ENCODE data around the gene ERBB4.

The ERBB4 gene

GRCh38 chr2:211939177-211939576 is 599.4 kb downstream of the ERBB4 start:
- Histone ChIP-seq H3K9ac (ENCODE audit: low read length) (no peak overlapping the region), H3K27me3 (ENCODE audit: control insufficient read depth, insufficient read depth, low read length) (no peaks in the 10 kb centered on the region), H3K36me3 (ENCODE audit: control insufficient read depth, insufficient read depth, low read length) (no peaks in the 10 kb centered on the region), H3K9me3 (ENCODE audit: control insufficient read depth, low read length) (no peaks in the 10 kb centered on the region), H3K4me1 (ENCODE audit: control insufficient read depth, insufficient read depth, low read length) (no peaks in the 10 kb centered on the region), H3K4me3 (ENCODE audit: low read length) (no peak overlapping the region)

GRCh38 chr2:211934811-211935210 is 603.8 kb downstream of the ERBB4 start:
- Histone ChIP-seq H3K4me1 (ENCODE audit: control insufficient read depth, insufficient read depth, low read length) (no peaks in the 10 kb centered on the region), H3K9ac (ENCODE audit: low read length) (no peak overlapping the region), H3K9me3 (ENCODE audit: control insufficient read depth, low read length) (no peaks in the 10 kb centered on the region), H3K36me3 (ENCODE audit: control insufficient read depth, insufficient read depth, low read length) (no peaks in the 10 kb centered on the region), H3K4me3 (ENCODE audit: low read length) (no peak overlapping the region), H3K27me3 (ENCODE audit: control insufficient read depth, insufficient read depth, low read length) (no peaks in the 10 kb centered on the region)

- H3K4me3 ChIP-seq (ENCODE audit: low read length), result no peak overlapping the region
- no peaks in the 10 kb centered on the region for H3K36me3 ChIP-seq (ENCODE audit: control insufficient read depth, insufficient read depth, low read length)
- H3K4me1 ChIP-seq (ENCODE audit: control insufficient read depth, insufficient read depth, low read length), result no peaks in the 10 kb centered on the region
- no peak overlapping the region for H3K9ac ChIP-seq (ENCODE audit: low read length)
- no peaks in the 10 kb centered on the region for H3K27me3 ChIP-seq (ENCODE audit: control insufficient read depth, insufficient read depth, low read length)
- H3K9me3 ChIP-seq (ENCODE audit: control insufficient read depth, low read length), result no peaks in the 10 kb centered on the region
Observed at GRCh38 chr2:211931314-211931713, 607.3 kb downstream of the ERBB4 start.

GRCh38 chr2:211930331-211930730 is 608.3 kb downstream of the ERBB4 start:
- Histone ChIP-seq H3K4me1 (ENCODE audit: control insufficient read depth, insufficient read depth, low read length) (no peaks in the 10 kb centered on the region), H3K27me3 (ENCODE audit: control insufficient read depth, insufficient read depth, low read length) (no peaks in the 10 kb centered on the region), H3K9ac (ENCODE audit: low read length) (no peak overlapping the region), H3K4me3 (ENCODE audit: low read length) (no peak overlapping the region), H3K9me3 (ENCODE audit: control insufficient read depth, low read length) (no peaks in the 10 kb centered on the region), H3K36me3 (ENCODE audit: control insufficient read depth, insufficient read depth, low read length) (no peaks in the 10 kb centered on the region)

- Histone ChIP-seq H3K4me1 (ENCODE audit: control insufficient read depth, insufficient read depth, low read length) (no peaks in the 10 kb centered on the region), H3K9ac (ENCODE audit: low read length) (no peak overlapping the region), H3K27me3 (ENCODE audit: control insufficient read depth, insufficient read depth, low read length) (no peaks in the 10 kb centered on the region), H3K9me3 (ENCODE audit: control insufficient read depth, low read length) (no peaks in the 10 kb centered on the region), H3K36me3 (ENCODE audit: control insufficient read depth, insufficient read depth, low read length) (no peaks in the 10 kb centered on the region), H3K4me3 (ENCODE audit: low read length) (no peak overlapping the region)
Observed at GRCh38 chr2:211928201-211928600, 610.4 kb downstream of the ERBB4 start.

- no peak overlapping the region for H3K9ac ChIP-seq (ENCODE audit: low read length)
- no peak overlapping the region for H3K4me3 ChIP-seq (ENCODE audit: low read length)
- no peaks in the 10 kb centered on the region for H3K27me3 ChIP-seq (ENCODE audit: control insufficient read depth, insufficient read depth, low read length)
- no peaks in the 10 kb centered on the region for H3K9me3 ChIP-seq (ENCODE audit: control insufficient read depth, low read length)
- H3K36me3 ChIP-seq (ENCODE audit: control insufficient read depth, insufficient read depth, low read length), result no peaks in the 10 kb centered on the region
- no peaks in the 10 kb centered on the region for H3K4me1 ChIP-seq (ENCODE audit: control insufficient read depth, insufficient read depth, low read length)
Observed at GRCh38 chr2:211923019-211923418, 615.6 kb downstream of the ERBB4 start.

GRCh38 chr2:211903961-211904360 is 634.6 kb downstream of the ERBB4 start:
- Histone ChIP-seq H3K9ac (ENCODE audit: low read length) (no peak overlapping the region), H3K27me3 (ENCODE audit: control insufficient read depth, insufficient read depth, low read length) (no peaks in the 10 kb centered on the region), H3K4me3 (ENCODE audit: low read length) (no peak overlapping the region), H3K4me1 (ENCODE audit: control insufficient read depth, insufficient read depth, low read length) (no peaks in the 10 kb centered on the region), H3K36me3 (ENCODE audit: control insufficient read depth, insufficient read depth, low read length) (no peaks in the 10 kb centered on the region), H3K9me3 (ENCODE audit: control insufficient read depth, low read length) (no peaks in the 10 kb centered on the region)

- no peaks in the 10 kb centered on the region for H3K36me3 ChIP-seq (ENCODE audit: control insufficient read depth, insufficient read depth, low read length)
- H3K4me1 ChIP-seq (ENCODE audit: control insufficient read depth, insufficient read depth, low read length), result no peaks in the 10 kb centered on the region
- H3K27me3 ChIP-seq (ENCODE audit: control insufficient read depth, insufficient read depth, low read length), result no peaks in the 10 kb centered on the region
- no peak overlapping the region for H3K4me3 ChIP-seq (ENCODE audit: low read length)
- no peak overlapping the region for H3K9ac ChIP-seq (ENCODE audit: low read length)
- H3K9me3 ChIP-seq (ENCODE audit: control insufficient read depth, low read length), result no peaks in the 10 kb centered on the region
Observed at GRCh38 chr2:211901226-211901846, 637.3 kb downstream of the ERBB4 start.

GRCh38 chr2:211900518-211900917 is 638.1 kb downstream of the ERBB4 start:
- H3K27me3 ChIP-seq (ENCODE audit: control insufficient read depth, insufficient read depth, low read length), result no peaks in the 10 kb centered on the region
- H3K9ac ChIP-seq (ENCODE audit: low read length), result no peak overlapping the region

GRCh38 chr2:211900000-211900399 is 638.6 kb downstream of the ERBB4 start:
- Histone ChIP-seq H3K4me3 (ENCODE audit: low read length) (no peak overlapping the region), H3K9ac (ENCODE audit: low read length) (no peak overlapping the region), H3K9me3 (ENCODE audit: control insufficient read depth, low read length) (no peaks in the 10 kb centered on the region), H3K36me3 (ENCODE audit: control insufficient read depth, insufficient read depth, low read length) (no peaks in the 10 kb centered on the region), H3K27me3 (ENCODE audit: control insufficient read depth, insufficient read depth, low read length) (no peaks in the 10 kb centered on the region), H3K4me1 (ENCODE audit: control insufficient read depth, insufficient read depth, low read length) (no peaks in the 10 kb centered on the region)

More at GRCh38 chr2:211900518-211900917, 638.1 kb downstream of the ERBB4 start:
- H3K4me3 ChIP-seq (ENCODE audit: low read length), result no peak overlapping the region
- no peaks in the 10 kb centered on the region for H3K9me3 ChIP-seq (ENCODE audit: control insufficient read depth, low read length)
- H3K4me1 ChIP-seq (ENCODE audit: control insufficient read depth, insufficient read depth, low read length), result no peaks in the 10 kb centered on the region
- H3K36me3 ChIP-seq (ENCODE audit: control insufficient read depth, insufficient read depth, low read length), result no peaks in the 10 kb centered on the region

GRCh38 chr2:211898702-211899101 is 639.9 kb downstream of the ERBB4 start:
- no peaks in the 10 kb centered on the region for H3K36me3 ChIP-seq (ENCODE audit: control insufficient read depth, insufficient read depth, low read length)
- no peaks in the 10 kb centered on the region for H3K9me3 ChIP-seq (ENCODE audit: control insufficient read depth, low read length)
- no peak overlapping the region for H3K4me3 ChIP-seq (ENCODE audit: low read length)
- H3K9ac ChIP-seq (ENCODE audit: low read length), result no peak overlapping the region
- no peaks in the 10 kb centered on the region for H3K4me1 ChIP-seq (ENCODE audit: control insufficient read depth, insufficient read depth, low read length)
- H3K27me3 ChIP-seq (ENCODE audit: control insufficient read depth, insufficient read depth, low read length), result no peaks in the 10 kb centered on the region

GRCh38 chr2:211881449-211881848 is 657.2 kb downstream of the ERBB4 start:
- no peaks in the 10 kb centered on the region for H3K36me3 ChIP-seq (ENCODE audit: control insufficient read depth, insufficient read depth, low read length)

GRCh38 chr2:211879323-211879722 is 659.3 kb downstream of the ERBB4 start:
- no peak overlapping the region for H3K9ac ChIP-seq (ENCODE audit: low read length)
- no peak overlapping the region for H3K4me3 ChIP-seq (ENCODE audit: low read length)
- H3K4me1 ChIP-seq (ENCODE audit: control insufficient read depth, insufficient read depth, low read length), result no peaks in the 10 kb centered on the region
- H3K27me3 ChIP-seq (ENCODE audit: control insufficient read depth, insufficient read depth, low read length), result no peaks in the 10 kb centered on the region
- H3K36me3 ChIP-seq (ENCODE audit: control insufficient read depth, insufficient read depth, low read length), result no peaks in the 10 kb centered on the region
- H3K9me3 ChIP-seq (ENCODE audit: control insufficient read depth, low read length), result no peaks in the 10 kb centered on the region

More at GRCh38 chr2:211881449-211881848, 657.2 kb downstream of the ERBB4 start:
- Histone ChIP-seq H3K4me3 (ENCODE audit: low read length) (no peak overlapping the region), H3K4me1 (ENCODE audit: control insufficient read depth, insufficient read depth, low read length) (no peaks in the 10 kb centered on the region), H3K27me3 (ENCODE audit: control insufficient read depth, insufficient read depth, low read length) (no peaks in the 10 kb centered on the region), H3K9ac (ENCODE audit: low read length) (no peak overlapping the region), H3K9me3 (ENCODE audit: control insufficient read depth, low read length) (no peaks in the 10 kb centered on the region)
